ENCODE measurements around the gene EMID1. TPM values are rescaled to one million over a fixed set of nuclear protein-coding genes. Genes with fewer than 3 reads are reported as not detected.
"Not testable (repeated sequence)": the region's sequence is repeated elsewhere in the genome, so short reads cannot be mapped to it uniquely, and the experiment has no call there.

EMID1 gene
- total and polyA plus RNA-seq, 7 donors = 0.13 to 1.3 (median 0.58) TPM

DNA sequence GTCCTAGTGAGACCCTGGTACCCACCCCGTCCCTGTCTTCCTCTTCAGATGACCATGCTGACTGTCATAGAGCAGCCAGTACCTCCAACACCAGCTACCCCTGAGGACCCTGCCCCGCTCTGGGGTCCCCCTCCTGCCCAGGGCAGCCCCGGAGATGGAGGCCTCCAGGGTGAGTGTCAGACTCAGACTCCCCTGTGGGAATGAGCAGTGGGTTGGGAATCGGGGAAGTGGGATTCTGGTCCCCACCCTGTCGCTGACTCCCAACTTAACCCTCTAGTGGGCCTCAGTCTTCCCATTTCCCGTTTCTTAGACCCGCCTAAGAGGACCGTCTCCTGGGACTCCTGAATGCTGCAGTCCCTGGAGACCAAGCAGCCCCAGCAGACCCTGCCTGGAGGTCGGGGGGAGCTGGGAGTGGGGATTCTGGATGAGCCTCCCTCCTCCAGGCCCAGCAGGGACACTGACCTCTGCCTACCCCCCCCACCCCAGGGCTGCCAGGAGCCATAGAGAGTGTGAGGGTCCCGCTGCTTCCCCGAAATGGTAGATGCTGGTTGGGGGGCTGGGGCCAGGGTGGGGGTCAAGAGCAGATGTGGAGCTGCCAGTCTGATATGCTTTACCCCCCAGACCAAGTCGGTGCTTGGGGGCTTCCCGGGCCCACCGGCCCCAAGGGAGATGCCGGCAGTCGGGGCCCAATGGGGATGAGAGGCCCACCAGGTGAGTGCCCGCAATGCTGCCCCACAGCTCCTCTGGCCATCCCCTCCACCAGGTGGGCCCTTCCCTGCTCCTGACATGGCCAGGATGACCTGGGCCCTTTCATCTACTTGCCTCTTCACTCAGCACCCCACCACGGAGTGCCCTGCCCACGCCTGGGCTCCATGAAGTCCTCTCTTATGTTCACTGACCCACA lies 25.5 kb downstream of the EMID1 start:
- 88 to 92% (median 92%) methylated on average over 16 to 19 of the region's 19 CpGs for WGBS, 3 donors
- Histone ChIP-seq H3K4me1 (no peaks in the 10 kb centered on the region), H3K36me3 (ENCODE audit: insufficient read depth in 1 of 2, low read depth in 1 of 2) (no peaks in the 10 kb centered on the region), H3K27me3 (ENCODE audit: insufficient read depth in 3 of 3, low read length in 2 of 3) (no peaks in the 10 kb centered on the region), H3K9me3 (no peaks in the 10 kb centered on the region), H3K27ac (no peak overlapping the region), H3K4me3 (no peak overlapping the region)
- no peak for ATAC-seq
- peak in 1 of 2 donors; percentile 43 for DNase-seq
- intact Hi-C loops (cut with DNase I) = loop anchor here in 1 of 2 donors (5.0 kb wide), 1 partner anchor 39 kb away; no protein-coding TSS in a partner anchor
- TF ChIP-seq, protein P1, sequence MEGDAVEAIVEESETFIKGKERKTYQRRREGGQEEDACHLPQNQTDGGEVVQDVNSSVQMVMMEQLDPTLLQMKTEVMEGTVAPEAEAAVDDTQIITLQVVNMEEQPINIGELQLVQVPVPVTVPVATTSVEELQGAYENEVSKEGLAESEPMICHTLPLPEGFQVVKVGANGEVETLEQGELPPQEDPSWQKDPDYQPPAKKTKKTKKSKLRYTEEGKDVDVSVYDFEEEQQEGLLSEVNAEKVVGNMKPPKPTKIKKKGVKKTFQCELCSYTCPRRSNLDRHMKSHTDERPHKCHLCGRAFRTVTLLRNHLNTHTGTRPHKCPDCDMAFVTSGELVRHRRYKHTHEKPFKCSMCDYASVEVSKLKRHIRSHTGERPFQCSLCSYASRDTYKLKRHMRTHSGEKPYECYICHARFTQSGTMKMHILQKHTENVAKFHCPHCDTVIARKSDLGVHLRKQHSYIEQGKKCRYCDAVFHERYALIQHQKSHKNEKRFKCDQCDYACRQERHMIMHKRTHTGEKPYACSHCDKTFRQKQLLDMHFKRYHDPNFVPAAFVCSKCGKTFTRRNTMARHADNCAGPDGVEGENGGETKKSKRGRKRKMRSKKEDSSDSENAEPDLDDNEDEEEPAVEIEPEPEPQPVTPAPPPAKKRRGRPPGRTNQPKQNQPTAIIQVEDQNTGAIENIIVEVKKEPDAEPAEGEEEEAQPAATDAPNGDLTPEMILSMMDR (IDR thresholded peaks at IDR 0.05) = no peak

DNA sequence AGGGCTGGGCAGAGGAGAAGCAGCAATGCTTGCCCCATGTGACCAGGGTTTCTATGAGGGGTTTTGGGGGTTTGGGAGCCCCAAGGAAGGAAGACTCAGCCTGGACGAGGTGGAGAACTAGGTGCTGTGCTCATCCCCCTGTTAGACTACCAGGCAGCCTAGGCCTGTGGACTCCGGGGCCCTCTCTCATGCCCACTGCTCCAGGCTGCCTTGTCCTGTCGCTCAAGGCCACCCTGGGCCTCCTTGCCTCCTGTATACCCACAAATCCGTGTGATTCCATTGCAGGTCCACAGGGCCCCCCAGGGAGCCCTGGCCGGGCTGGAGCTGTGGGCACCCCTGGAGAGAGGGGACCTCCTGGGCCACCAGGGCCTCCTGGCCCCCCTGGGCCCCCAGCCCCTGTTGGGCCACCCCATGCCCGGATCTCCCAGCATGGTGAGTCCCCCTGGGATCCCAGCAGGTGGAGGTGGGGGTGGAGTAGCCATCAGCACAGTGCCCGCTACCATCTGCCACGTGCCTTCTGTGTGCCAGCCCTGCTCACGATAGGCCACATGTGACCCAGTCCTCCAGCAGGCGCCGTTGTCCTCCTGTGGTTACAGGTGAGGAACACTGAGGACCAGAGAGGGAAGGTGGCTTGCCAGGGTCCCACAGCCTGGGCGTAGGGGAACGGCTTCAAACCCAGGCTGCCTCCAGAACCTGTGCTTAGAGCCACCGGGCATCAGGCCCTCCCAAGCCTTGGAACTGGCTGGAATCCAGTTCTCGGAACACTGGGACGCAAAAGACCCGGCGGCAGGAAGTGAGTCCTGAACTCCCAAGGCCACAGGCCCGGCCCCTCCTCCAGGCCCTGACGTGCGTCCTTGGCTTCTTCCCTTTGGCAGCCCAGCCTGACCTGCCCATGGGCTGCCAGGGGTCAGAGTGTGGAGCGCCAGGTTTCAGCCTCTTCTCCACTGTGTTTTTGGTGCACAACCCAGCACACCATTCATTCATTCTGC lies 26.6 kb downstream of the EMID1 start:
- no peak overlapping the region for H3K27ac ChIP-seq
- WGBS, 3 donors = 48 to 76% (median 51%) methylated on average over 21 to 22 of the region's 22 CpGs
- peak in 2 of 4 donors; percentile 5 to 49 for ATAC-seq
- no peaks in the 10 kb centered on the region for H3K9me3 ChIP-seq
- TF ChIP-seq, protein P1 (IDR thresholded peaks at IDR 0.05) = no peak
- intact Hi-C loops (cut with DNase I) = loop anchor here in 1 of 2 donors (5.0 kb wide), 1 partner anchor 40 kb away; no protein-coding TSS in a partner anchor
- no peak overlapping the region for H3K4me3 ChIP-seq
- DNase-seq = peak; percentile 47 to 69
- H3K4me1 ChIP-seq = no peaks in the 10 kb centered on the region
- H3K27me3 ChIP-seq (ENCODE audit: insufficient read depth in 3 of 3, low read length in 2 of 3) = no peaks in the 10 kb centered on the region
- no peaks in the 10 kb centered on the region for H3K36me3 ChIP-seq (ENCODE audit: insufficient read depth in 1 of 2, low read depth in 1 of 2)

DNA sequence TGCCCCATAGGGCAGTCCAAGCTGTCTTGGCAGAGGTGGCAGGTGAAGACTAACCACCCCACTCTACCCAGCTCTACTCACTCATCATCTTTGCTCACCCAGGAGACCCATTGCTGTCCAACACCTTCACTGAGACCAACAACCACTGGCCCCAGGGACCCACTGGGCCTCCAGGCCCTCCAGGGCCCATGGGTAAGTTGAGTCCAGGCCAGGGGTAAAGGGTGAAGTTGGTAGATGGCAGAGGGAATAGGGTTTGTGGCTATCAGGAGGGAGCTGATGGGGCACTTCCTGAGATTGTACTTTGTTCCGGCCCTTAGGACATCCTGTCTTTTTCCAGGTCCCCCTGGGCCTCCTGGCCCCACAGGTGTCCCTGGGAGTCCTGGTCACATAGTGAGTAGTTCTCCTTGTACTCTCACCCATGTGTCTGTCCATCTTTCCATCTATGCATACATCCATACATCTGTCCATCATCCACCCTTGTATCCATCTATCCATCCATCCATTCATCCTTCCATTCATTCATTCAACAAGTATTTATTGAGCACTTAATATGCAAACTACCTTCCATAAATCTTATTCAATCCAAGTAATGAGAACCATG lies 27.7 kb downstream of the EMID1 start:
- ATAC-seq (no peak), DNase-seq (no peak)
- WGBS, 3 donors = 71 to 90% (median 86%) methylated on average over 1 of the region's 1 CpG
- H3K27me3 ChIP-seq (ENCODE audit: insufficient read depth in 3 of 3, low read length in 2 of 3) = no peaks in the 10 kb centered on the region
- H3K27ac ChIP-seq = no peak overlapping the region
- no peaks in the 10 kb centered on the region for H3K36me3 ChIP-seq (ENCODE audit: insufficient read depth in 1 of 2, low read depth in 1 of 2)
- no peaks in the 10 kb centered on the region for H3K4me1 ChIP-seq
- no peaks in the 10 kb centered on the region for H3K9me3 ChIP-seq
- H3K4me3 ChIP-seq = no peak overlapping the region
- TF ChIP-seq, protein P1 (IDR thresholded peaks at IDR 0.05) = no peak
- intact Hi-C loops (cut with DNase I) = loop anchor here in 1 of 2 donors (5.0 kb wide), 1 partner anchor 41 kb away; no protein-coding TSS in a partner anchor

DNA sequence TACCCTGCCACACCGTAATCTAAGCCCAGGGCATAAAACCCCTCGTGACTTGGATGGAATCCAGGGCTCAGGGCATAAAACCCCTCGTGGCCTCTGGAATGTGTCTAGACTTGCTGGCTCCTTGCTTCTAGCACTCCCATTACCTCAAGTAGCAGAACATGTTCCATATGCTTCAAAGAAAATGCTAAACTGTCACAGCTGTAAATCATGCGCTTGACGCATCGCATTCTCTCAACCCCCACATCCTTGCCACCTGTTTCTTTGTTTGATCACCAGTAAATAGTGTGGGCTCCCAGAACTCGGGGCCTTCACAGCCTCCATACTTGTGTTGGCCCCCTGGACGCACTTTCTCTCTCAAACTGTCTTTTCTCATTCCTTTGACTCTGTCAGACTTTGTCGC lies 34.8 kb downstream of the EMID1 start:
- not testable (repeated sequence) for DNase-seq; H3K36me3 ChIP-seq (ENCODE audit: insufficient read depth in 1 of 2, low read depth in 1 of 2); H3K4me1 ChIP-seq; H3K27ac ChIP-seq; H3K4me3 ChIP-seq; H3K9me3 ChIP-seq; H3K27me3 ChIP-seq (ENCODE audit: insufficient read depth in 3 of 3, low read length in 2 of 3); ATAC-seq
- 60 to 66% (median 65%) methylated on average over 9 of the region's 9 CpGs for WGBS, 3 donors
- intact Hi-C loops (cut with DNase I) = loop anchor here (5.0 to 10.0 kb wide), 4 partner anchors 88 to 606 kb away; partner anchors contain the start of gene C22orf31 (in 1 of the 2)

Measured in psoas muscle (tissue), 8 donors.